Measurements from ENCODE around the gene GFRA1.

The GFRA1 gene

DNA sequence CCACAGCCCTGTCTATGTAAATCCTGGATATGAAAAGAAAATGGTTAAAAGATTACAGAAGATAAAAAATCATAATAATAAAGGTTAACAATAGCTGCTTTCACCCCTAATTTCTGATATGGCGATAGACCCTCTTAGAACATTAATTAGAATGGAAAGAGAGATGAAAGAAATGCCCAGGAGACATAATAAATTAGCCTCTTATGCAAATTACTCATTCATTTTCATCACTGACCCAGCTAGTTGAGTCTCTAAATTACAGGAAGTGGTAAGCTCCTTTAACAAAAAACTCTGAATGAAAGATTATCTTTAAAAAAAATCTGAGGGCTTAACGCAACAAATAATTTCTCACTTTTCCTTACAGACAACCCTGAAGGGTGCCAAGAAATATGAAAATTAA is 12.4 kb downstream of the GFRA1 start:
- TF ChIP-seq CTCF (IDR thresholded peaks at IDR 0.05; ENCODE audit: extremely low read depth, missing control alignments) = no peak
- DNase-seq (ENCODE audit: low spot score) = no peak

GRCh38 chr10:116259638-116260037 is 13.4 kb downstream of the GFRA1 start:
- DNase-seq (ENCODE audit: low spot score) = no peak
- no peak for TF ChIP-seq CTCF (IDR thresholded peaks at IDR 0.05; ENCODE audit: extremely low read depth, missing control alignments)

GRCh38 chr10:116257785-116258184 is 15.2 kb downstream of the GFRA1 start:
- no peak for TF ChIP-seq CTCF (IDR thresholded peaks at IDR 0.05; ENCODE audit: extremely low read depth, missing control alignments)
- DNase-seq (ENCODE audit: low spot score) = no peak

GRCh38 chr10:116256752-116257259 is 16.2 kb downstream of the GFRA1 start:
- no peak for DNase-seq (ENCODE audit: low spot score)
- no peak for TF ChIP-seq CTCF (IDR thresholded peaks at IDR 0.05; ENCODE audit: extremely low read depth, missing control alignments)

- no peak for TF ChIP-seq CTCF (IDR thresholded peaks at IDR 0.05; ENCODE audit: extremely low read depth, missing control alignments)
- no peak for DNase-seq (ENCODE audit: low spot score)
These were observed 16.9 kb downstream of the GFRA1 start for GRCh38 chr10:116255886-116256751.

GRCh38 chr10:116254422-116255155 is 18.4 kb downstream of the GFRA1 start:
- no peak for DNase-seq (ENCODE audit: low spot score)
- no peak for TF ChIP-seq CTCF (IDR thresholded peaks at IDR 0.05; ENCODE audit: extremely low read depth, missing control alignments)

GRCh38 chr10:116253716-116254115 is 19.3 kb downstream of the GFRA1 start:
- no peak for TF ChIP-seq CTCF (IDR thresholded peaks at IDR 0.05; ENCODE audit: extremely low read depth, missing control alignments)
- DNase-seq (ENCODE audit: low spot score) = no peak

All from GM20000 (cell line).